ENCODE results near the gene ABHD16B.
"Not testable (repeated sequence)": the region's sequence is repeated elsewhere in the genome, so short reads cannot be mapped to it uniquely, and the experiment has no call there.

Gene ABHD16B

GRCh38 chr20:63835021-63835858, 26.1 kb upstream of the ABHD16B start:
- peak; percentile 58 for DNase-seq

DNA sequence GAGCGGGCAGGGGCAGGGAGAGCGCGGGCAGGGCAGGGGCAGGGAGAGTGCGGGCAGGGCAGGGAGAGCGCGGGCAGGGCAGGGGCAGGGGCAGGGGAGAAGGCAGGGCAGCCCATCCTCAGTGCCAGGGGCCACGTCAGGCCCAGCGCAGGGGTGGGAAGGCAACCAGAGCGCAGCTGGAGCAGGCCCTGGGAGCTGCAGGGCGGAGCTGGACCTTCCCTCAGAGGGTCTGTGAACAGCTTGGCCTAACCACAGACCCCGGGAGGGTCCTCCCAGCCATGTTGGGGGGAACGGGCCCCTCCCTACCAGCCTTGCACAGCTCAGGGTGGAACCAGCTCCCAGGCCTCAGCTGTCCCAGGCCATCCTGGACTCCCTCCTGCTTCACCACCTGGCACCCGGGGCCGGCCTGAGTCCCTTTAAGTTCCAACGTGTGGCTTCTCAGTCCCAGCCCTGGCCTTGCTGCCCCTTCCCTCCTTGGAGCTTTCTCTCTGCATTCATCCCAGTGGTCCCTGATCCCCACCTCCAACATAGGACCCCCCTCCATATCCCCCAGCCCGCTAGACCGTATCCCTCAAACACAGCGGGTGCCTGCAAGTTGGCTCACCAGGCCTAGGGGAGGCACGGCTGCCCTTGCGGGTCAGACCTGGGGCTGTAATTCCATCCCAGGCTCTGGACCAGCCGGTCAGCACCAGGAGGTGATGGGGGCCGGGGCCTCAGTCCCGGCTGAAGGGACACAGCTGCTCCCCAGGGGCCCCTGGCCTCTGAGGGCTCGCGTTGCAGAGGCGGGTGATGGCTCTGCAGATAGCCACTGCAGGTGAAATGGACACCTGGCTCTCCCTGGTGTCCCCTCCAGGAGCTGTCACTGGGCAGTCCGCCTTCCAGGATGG, 24.6 kb upstream of the ABHD16B start:
- no peak for DNase-seq

DNA sequence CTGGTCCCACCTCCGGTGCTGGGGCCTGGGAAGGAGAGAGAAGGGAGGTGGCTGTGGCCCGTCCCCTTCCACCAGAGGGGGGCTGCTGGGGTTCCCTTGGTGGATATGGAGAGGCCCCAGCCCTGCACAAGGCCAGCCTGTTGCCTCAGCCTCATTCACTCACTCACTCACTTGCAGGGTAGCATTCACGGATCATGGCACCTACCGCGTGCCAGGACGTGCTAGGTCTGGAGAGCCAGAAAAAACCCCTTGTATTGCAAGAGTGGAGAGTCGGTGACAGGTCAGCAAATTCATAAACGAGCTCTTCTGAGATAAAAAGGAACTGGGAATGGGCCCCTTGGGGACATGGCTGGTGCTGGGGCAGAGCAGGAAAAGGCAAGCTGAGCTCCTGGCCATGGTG, 23.8 kb upstream of the ABHD16B start:
- no peak for DNase-seq

- no peak for DNase-seq
These were observed 21.7 kb upstream of the ABHD16B start for GRCh38 chr20:63839620-63840019.

GRCh38 chr20:63840405-63840828, 20.9 kb upstream of the ABHD16B start:
- DNase-seq: no peak

DNA sequence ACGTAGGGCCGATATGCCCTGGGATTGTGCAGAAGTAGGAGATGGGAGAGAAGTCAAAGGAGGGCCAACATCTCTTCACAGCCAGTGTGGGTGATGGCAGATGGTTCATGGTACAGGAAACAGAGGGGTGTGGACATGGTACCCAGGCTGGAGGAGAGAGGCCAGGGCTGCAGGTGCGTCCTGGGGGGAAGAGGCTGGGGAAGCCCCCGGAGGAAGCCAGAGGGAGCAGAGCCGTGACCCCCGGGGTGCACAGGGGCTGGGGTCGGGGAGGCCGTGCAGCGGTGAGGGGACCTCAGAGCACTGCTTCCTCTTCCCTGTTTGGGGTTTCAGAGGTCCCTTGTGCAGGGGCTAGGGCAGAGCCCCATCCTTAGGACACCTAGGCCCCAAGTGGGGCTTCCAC, 19.0 kb upstream of the ABHD16B start:
- no peak for DNase-seq

- no peak for DNase-seq
These were observed 18.1 kb upstream of the ABHD16B start for GRCh38 chr20:63843222-63843621.

GRCh38 chr20:63843778-63844177, 17.5 kb upstream of the ABHD16B start:
- DNase-seq: no peak

DNA sequence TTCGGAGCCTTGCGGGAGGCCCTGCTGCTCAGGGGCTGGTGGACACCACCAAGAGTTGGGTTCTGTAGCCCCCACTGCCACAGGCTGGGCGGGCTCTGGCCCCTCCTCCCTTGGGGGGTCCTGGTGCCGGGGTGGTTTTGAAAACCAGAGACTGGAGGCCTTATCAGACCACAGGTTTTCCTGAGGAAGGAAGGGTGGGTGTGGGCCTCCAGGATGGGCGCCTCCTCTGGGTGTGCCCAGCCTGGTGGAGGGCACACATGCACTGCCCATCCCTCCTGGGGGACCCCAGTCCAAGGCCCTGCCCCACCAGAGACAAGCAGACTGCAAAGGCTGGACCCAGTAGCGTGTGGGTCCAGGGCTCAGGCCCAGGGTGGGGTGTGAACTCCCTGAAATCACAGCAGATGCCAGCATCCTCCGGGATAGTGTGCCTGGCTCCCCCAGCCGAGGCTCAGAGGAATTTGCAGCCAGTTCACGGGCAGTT, 16.7 kb upstream of the ABHD16B start:
- DNase-seq: no peak

GRCh38 chr20:63846128-63846771, 15.0 kb upstream of the ABHD16B start:
- no peak for DNase-seq

- DNase-seq: no peak
These were observed 14.4 kb upstream of the ABHD16B start for GRCh38 chr20:63846888-63847236.

- no peak for DNase-seq
These were observed 13.9 kb upstream of the ABHD16B start for GRCh38 chr20:63847237-63848002.

GRCh38 chr20:63848003-63848911, 13.0 kb upstream of the ABHD16B start:
- no peak for DNase-seq

DNA sequence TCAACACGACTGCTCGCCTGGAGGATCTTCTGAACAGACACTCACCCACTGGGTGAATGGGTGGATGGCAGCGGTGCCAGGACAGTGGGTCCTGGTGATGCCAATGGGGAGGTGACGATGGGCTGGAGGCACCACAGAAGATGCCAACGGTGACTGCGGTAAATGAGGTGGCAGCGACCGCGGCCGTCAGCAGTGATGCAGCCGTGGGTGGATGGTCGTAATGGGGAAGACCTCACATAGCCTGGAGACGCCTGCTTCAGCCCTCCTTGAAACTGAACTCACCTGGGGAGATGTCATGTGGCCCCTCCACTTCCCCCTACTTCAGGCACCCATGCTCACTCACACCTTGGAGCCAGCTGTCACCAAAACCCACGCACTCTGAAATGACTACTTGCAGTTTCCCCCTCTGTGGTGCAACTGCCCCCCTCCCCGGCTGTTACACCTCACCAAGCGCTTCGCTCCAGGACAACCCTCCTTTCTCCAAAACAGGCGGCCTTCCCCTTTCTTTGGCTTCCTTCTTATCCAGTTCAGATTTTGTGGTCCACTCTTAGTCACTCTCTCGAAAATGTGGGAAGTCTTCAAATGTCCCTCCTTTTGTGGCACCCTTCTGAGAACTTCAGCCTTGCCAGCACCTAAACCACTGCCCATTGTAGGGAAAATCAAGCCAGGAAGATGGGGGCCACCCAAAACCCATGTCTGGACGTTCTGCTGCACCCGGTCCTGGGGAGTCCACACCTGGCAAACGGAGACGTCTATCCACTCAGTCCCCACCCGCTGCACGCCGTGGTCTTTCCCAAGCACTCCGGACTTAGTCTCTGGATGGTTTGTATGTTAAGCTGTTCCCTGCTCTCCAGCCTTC, 10.4 kb upstream of the ABHD16B start:
- no peak for DNase-seq

DNA sequence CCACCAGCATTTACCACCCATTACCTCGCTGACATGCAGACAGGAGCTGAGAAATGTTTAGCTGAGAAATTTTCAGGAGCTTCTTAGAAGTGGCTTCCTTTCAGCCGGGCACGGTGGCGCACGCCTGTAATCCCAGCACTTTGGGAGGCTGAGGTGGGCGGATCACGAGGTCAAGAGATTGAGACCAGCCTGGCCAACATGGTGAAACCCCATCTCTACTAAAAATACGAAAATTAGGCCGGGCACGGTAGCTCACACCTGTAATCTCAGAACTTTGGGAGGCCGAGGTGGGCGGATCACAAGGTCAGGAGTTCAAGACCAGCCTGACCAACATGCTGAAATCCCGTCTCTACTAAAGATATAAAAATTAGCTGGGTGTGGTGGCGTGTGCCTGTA, 9.8 kb upstream of the ABHD16B start:
- DNase-seq: not testable (repeated sequence)

- DNase-seq: not testable (repeated sequence)
These were observed 7.6 kb upstream of the ABHD16B start for GRCh38 chr20:63853733-63854068.

DNA sequence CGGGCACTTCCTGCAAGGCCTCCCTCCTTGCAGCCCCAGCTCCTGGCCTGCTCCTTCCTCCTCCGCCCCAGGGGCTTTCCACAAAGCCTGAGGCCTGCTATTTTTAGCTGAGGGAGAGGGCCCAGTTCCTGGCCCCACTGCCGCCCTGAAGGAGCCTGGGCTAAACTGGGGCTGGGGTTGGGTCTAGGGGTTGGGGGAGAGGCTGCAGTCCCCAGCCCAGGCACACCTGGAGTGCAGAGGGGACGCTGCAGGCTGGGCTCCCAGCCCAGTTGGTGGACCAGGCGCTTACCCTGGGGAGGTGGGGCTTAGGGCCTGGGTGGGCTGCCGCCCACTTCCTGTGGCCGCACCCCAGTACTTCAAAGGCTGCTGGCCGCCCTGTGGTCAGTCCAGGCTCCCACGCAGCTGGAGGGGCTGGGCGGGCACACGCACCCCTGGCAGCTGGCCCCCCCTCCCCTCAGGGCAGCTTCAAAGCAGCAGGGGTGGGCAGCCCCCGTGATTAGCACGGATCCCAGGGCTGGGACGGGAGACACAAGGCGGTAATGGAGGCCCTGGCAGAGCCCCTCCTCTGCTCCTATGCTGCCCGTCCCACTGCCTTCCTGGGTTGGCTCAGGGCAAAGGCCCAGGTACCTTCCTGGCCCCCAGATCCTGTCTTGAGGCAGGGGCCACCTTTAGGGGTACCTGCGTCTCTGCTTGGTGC, 7.1 kb upstream of the ABHD16B start:
- no peak for DNase-seq

DNA sequence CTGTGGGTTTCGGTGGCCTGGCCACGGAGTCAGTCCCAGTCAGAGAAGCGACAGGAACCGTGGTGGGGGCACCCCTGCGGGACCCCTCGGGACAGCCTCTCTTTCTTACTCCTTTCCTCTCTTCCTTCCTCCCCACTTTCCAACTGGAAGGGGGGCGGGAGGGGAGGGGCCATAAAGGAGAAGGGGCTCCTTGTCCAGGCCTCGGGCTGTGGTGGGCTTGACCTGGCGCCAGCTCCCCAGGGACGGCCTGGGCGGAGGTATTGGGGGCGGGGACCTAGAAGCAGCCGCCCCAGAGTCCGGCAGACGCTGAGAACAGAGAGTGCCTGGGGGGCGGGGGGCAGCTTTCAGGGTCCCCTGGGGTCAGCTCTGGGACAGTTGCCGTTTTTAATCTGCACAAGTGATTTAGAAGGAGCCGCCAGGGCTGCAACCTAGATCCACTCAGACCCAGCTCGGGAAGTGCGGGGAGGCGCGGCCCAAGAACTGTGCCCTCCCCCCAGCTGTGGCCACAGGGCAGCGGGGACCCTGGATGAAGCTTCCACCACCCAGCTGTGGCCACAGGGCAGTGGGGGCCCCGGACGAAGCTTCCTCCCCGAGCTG, 6.4 kb upstream of the ABHD16B start:
- no peak for DNase-seq

DNA sequence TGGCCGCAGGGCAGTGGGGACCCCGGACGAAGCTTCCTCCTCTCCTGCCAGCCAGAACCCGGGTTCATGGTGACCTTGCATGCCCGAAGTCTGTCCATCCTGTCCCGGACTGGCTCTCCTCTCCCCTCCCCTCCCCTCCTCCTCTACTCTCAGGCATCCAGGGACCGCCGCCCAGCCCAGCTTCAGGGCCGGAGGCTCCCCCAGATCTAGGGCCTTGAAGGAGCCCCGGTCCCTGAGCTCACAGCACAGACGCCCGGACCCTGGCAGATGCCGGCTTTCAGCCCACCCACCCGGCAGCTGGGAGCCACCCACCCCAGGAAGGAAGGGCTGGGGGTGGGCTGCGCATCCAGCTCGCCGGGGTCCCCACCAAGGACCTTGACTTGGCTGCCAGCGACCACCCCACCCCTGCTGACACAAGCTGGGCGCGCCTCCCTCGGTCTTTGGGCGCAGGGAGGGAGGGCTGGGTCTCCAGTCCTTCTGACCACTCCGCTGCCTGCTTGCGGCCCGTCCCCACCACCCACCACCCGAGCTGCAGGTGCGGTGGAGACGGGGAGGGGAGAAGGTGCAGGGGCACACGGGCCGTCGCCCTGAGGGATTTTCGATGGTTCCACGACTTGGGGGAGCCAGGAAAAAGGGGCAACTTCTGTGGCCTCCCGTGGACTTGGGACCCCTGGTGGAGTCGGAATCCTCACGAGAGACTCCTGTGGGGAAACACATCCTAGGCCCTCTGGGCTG, 5.8 kb upstream of the ABHD16B start:
- DNase-seq: no peak

Measured in NCI-H774 (cell line).